Natural killer cell treated with Interleukin-12 subunit alpha and Interleukin-12 subunit beta and Interleukin-15 and Interleukin-18, amount 100 ng/mL, for 72 hours (primary cell): ENCODE data around the gene MFSD11. TPM values are rescaled to one million over a fixed set of nuclear protein-coding genes. Genes with fewer than 3 reads are reported as not detected.
"Not testable (repeated sequence)": the region's sequence is repeated elsewhere in the genome, so short reads cannot be mapped to it uniquely, and the experiment has no call there.

Experiments used
- ATAC-seq, 2 donors: fragments of 150-1000 bp; cut with Tn5 transposase in 1 of 2; sonication (Bioruptor Pico), chemical (Tn5 transposase) in 1 of 2; 2 replicates each; pipeline ENCODE4 v1.10.0; 2021
- DNase-seq: peaks from one replicate; pipeline ENCODE4 v3.0.0; 2022; ENCODE audit warnings: low spot score
- H3K27ac Mint-ChIP-seq, 2 donors: 1 replicate in 1 of 2; 2 replicates in 1 of 2; pipeline ENCODE4 v1.8.0; 2022; ENCODE audit warnings: mixed read lengths in 2 of 2, mild to moderate bottlenecking in 1 of 2, moderate library complexity in 1 of 2
- H3K27me3 Mint-ChIP-seq, 2 donors: 1 replicate in 1 of 2; 2 replicates in 1 of 2; pipeline ENCODE4 v1.8.0; 2022; ENCODE audit warnings: mixed read lengths in 2 of 2
- H3K36me3 Mint-ChIP-seq: one replicate; pipeline ENCODE4 v1.8.0; 2022; ENCODE audit warnings: mixed read lengths
- H3K4me1 Mint-ChIP-seq, 2 donors: 1 replicate in 1 of 2; 2 replicates in 1 of 2; pipeline ENCODE4 v1.8.0; 2022; ENCODE audit warnings: low read depth in 2 of 2, mixed read lengths in 2 of 2, mild to moderate bottlenecking in 1 of 2
- H3K4me3 Mint-ChIP-seq: one replicate; pipeline ENCODE4 v1.8.0; 2022; ENCODE audit warnings: mixed read lengths
- H3K9me3 Mint-ChIP-seq: 2 replicates; pipeline ENCODE4 v1.8.0; 2022; ENCODE audit warnings: mixed read lengths
- total RNA-seq, 2 donors: library from RNA; stranded (reverse); gene quantifications; one replicate each; pipeline ENCODE4 v1.2.3, GENCODE V29; 2022

Gene MFSD11
- total RNA-seq = 10 to 100 TPM; 18.1 to 25.5 TPM

GRCh38 chr17:76737676-76738467, at the start of gene MFSD11:
TSS of gene MFSD11 (plus strand) at chr17:76738119. CDS start at chr17:76738353, 234 bp downstream.
- H3K36me3 Mint-ChIP-seq = peaks cover 38% of the 10 kb centered on the region
- peak within 1 kb of the TSS; percentile 79 to 97 for H3K27ac Mint-ChIP-seq
- ATAC-seq = peak; percentile 81 to 85
- H3K9me3 Mint-ChIP-seq = no peaks in the 10 kb centered on the region
- H3K4me3 Mint-ChIP-seq = peak within 1 kb of the TSS; percentile 92
- peaks cover 45 to 47% of the 10 kb centered on the region in 2 donors for H3K4me1 Mint-ChIP-seq
- peak; percentile 97 for DNase-seq
- no peaks in the 10 kb centered on the region for H3K27me3 Mint-ChIP-seq

- Mint-ChIP-seq H3K4me1 (peaks cover 0 to 9% of the 10 kb centered on the region in 2 donors), H3K36me3 (no peaks in the 10 kb centered on the region), H3K27me3 (no peaks in the 10 kb centered on the region), H3K9me3 (no peaks in the 10 kb centered on the region), H3K27ac (no peak overlapping the region), H3K4me3 (no peak overlapping the region)
- peak in 1 of 2 donors; percentile 40 for ATAC-seq
- DNase-seq = no peak
Measured at GRCh38 chr17:76688165-76688622, 49.7 kb upstream of the MFSD11 start.

GRCh38 chr17:76689859-76690258, 48.1 kb upstream of the MFSD11 start:
- H3K36me3 Mint-ChIP-seq = no peaks in the 10 kb centered on the region
- H3K27me3 Mint-ChIP-seq = no peaks in the 10 kb centered on the region
- ATAC-seq (no peak), DNase-seq (no peak)
- H3K9me3 Mint-ChIP-seq = no peaks in the 10 kb centered on the region
- H3K27ac Mint-ChIP-seq = no peak overlapping the region
- H3K4me1 Mint-ChIP-seq = peaks cover 0 to 5% of the 10 kb centered on the region in 2 donors
- no peak overlapping the region for H3K4me3 Mint-ChIP-seq

GRCh38 chr17:76690596-76691280, 47.2 kb upstream of the MFSD11 start:
- DNase-seq (no peak), ATAC-seq (no peak)
- Mint-ChIP-seq H3K27ac (no peak overlapping the region), H3K27me3 (no peaks in the 10 kb centered on the region), H3K36me3 (no peaks in the 10 kb centered on the region), H3K4me3 (no peak overlapping the region), H3K9me3 (no peaks in the 10 kb centered on the region), H3K4me1 (peaks cover 4 to 7% of the 10 kb centered on the region in 2 donors)

- Mint-ChIP-seq H3K36me3 (no peaks in the 10 kb centered on the region), H3K27me3 (no peaks in the 10 kb centered on the region), H3K4me3 (no peak overlapping the region), H3K27ac (no peak overlapping the region), H3K9me3 (no peaks in the 10 kb centered on the region), H3K4me1 (peaks cover 6 to 7% of the 10 kb centered on the region in 2 donors)
- DNase-seq (no peak), ATAC-seq (no peak)
Measured at GRCh38 chr17:76691379-76692191, 46.3 kb upstream of the MFSD11 start.

GRCh38 chr17:76695059-76695831, 42.7 kb upstream of the MFSD11 start:
- H3K9me3 Mint-ChIP-seq = no peaks in the 10 kb centered on the region
- H3K27me3 Mint-ChIP-seq = no peaks in the 10 kb centered on the region
- peaks cover 5 to 7% of the 10 kb centered on the region in 2 donors for H3K4me1 Mint-ChIP-seq
- DNase-seq (peak; percentile 18), ATAC-seq (no peak)
- H3K36me3 Mint-ChIP-seq = no peaks in the 10 kb centered on the region
- H3K27ac Mint-ChIP-seq = peak overlapping the region in 1 of 2 donors; percentile 41
- no peak overlapping the region for H3K4me3 Mint-ChIP-seq

GRCh38 chr17:76696763-76697701, 40.9 kb upstream of the MFSD11 start:
- no peaks in the 10 kb centered on the region for H3K36me3 Mint-ChIP-seq

GRCh38 chr17:76697702-76698465, 40.0 kb upstream of the MFSD11 start:
- Mint-ChIP-seq H3K36me3 (no peaks in the 10 kb centered on the region), H3K9me3 (no peaks in the 10 kb centered on the region), H3K27me3 (no peaks in the 10 kb centered on the region), H3K4me3 (no peak overlapping the region), H3K27ac (peak overlapping the region in 1 of 2 donors; percentile 39), H3K4me1 (peaks cover 10 to 14% of the 10 kb centered on the region in 2 donors)
- DNase-seq (peak; percentile 47), ATAC-seq (no peak)

More at GRCh38 chr17:76696763-76697701, 40.9 kb upstream of the MFSD11 start:
- ATAC-seq (peak in 1 of 2 donors; percentile 52), DNase-seq (peak; percentile 38)
- Mint-ChIP-seq H3K27me3 (no peaks in the 10 kb centered on the region), H3K27ac (peak overlapping the region in 1 of 2 donors; percentile 39), H3K4me3 (no peak overlapping the region), H3K9me3 (no peaks in the 10 kb centered on the region), H3K4me1 (peaks cover 10 to 14% of the 10 kb centered on the region in 2 donors)

- not testable (repeated sequence) for H3K27ac Mint-ChIP-seq, H3K36me3 Mint-ChIP-seq, H3K9me3 Mint-ChIP-seq, H3K4me3 Mint-ChIP-seq, H3K27me3 Mint-ChIP-seq, ATAC-seq
- DNase-seq = peak; percentile 8
- H3K4me1 Mint-ChIP-seq = peaks cover 10 to 14% of the 10 kb centered on the region in 2 donors
Measured at GRCh38 chr17:76698466-76698977, 39.4 kb upstream of the MFSD11 start.

GRCh38 chr17:76700270-76700616, 37.7 kb upstream of the MFSD11 start:
- Mint-ChIP-seq H3K4me1 (peaks cover 10 to 14% of the 10 kb centered on the region in 2 donors), H3K27me3 (no peaks in the 10 kb centered on the region), H3K4me3 (peak overlapping the region; percentile 72), H3K9me3 (no peaks in the 10 kb centered on the region), H3K27ac (peak overlapping the region in 1 of 2 donors; percentile 75), H3K36me3 (no peaks in the 10 kb centered on the region)
- ATAC-seq = peak in 1 of 2 donors; percentile 24
- no peak for DNase-seq

GRCh38 chr17:76700617-76701470, 37.1 kb upstream of the MFSD11 start:
- no peaks in the 10 kb centered on the region for H3K9me3 Mint-ChIP-seq
- peaks cover 7 to 9% of the 10 kb centered on the region in 2 donors for H3K4me1 Mint-ChIP-seq
- H3K27me3 Mint-ChIP-seq = no peaks in the 10 kb centered on the region
- DNase-seq (peak; percentile 44), ATAC-seq (peak; percentile 55 to 73)
- peak overlapping the region; percentile 72 for H3K4me3 Mint-ChIP-seq
- H3K36me3 Mint-ChIP-seq = no peaks in the 10 kb centered on the region
- H3K27ac Mint-ChIP-seq = peak overlapping the region in 1 of 2 donors; percentile 75
